AG10803 (cell line): ENCODE measurements around the gene STAU1.

Experiments used
- DNase-seq: peaks from one replicate; pipeline ENCODE4 v3.0.0; 2010; ENCODE audit warnings: low read depth
- H3K4me3 ChIP-seq: 2 replicates; pipeline ENCODE4 v1.5.1; 2011; ENCODE audit warnings: mild to moderate bottlenecking, low read length, control low read depth
- CTCF ChIP-seq: conservative IDR thresholded peaks from 2 replicates; pipeline ENCODE4 v1.5.1; 2011; ENCODE audit warnings: mild to moderate bottlenecking, low read length, control low read depth, inconsistent platforms

The STAU1 gene

GRCh38 chr20:49187851-49188641, at the start of gene STAU1:
STAU1 (minus strand) TSS chr20:49188334; CDS start chr20:49166201, 22,133 bp downstream.
- peak within 1 kb of the TSS; percentile 80 for H3K4me3 ChIP-seq
- DNase-seq: peak; percentile 96
- TF ChIP-seq CTCF: no peak

- H3K4me3 ChIP-seq: no peak overlapping the region
- no peak for DNase-seq
- no peak for TF ChIP-seq CTCF
Observed at GRCh38 chr20:49237531-49237930, 49.4 kb upstream of the STAU1 start.

GRCh38 chr20:49236301-49236700, 48.2 kb upstream of the STAU1 start:
- no peak for TF ChIP-seq CTCF
- no peak for DNase-seq
- H3K4me3 ChIP-seq: no peak overlapping the region

GRCh38 chr20:49234831-49235230, 46.7 kb upstream of the STAU1 start:
- no peak for TF ChIP-seq CTCF
- H3K4me3 ChIP-seq: no peak overlapping the region
- no peak for DNase-seq

- TF ChIP-seq CTCF: no peak
- no peak for DNase-seq
- H3K4me3 ChIP-seq: no peak overlapping the region
Observed at GRCh38 chr20:49233226-49233625, 45.1 kb upstream of the STAU1 start.

GRCh38 chr20:49231471-49231870, 43.3 kb upstream of the STAU1 start:
- no peak for TF ChIP-seq CTCF
- no peak overlapping the region for H3K4me3 ChIP-seq
- no peak for DNase-seq

- no peak for TF ChIP-seq CTCF
- H3K4me3 ChIP-seq: no peak overlapping the region
- peak; percentile 65 for DNase-seq
Observed at GRCh38 chr20:49230561-49231133, 42.5 kb upstream of the STAU1 start.
